Measurements from ENCODE around the gene TENT5C. TPM values are rescaled to one million over a fixed set of nuclear protein-coding genes. Genes with fewer than 3 reads are reported as not detected.

TENT5C gene
- polyA plus RNA-seq, 3 donors = 2.4 to 5.2 (median 2.7) TPM

DNA sequence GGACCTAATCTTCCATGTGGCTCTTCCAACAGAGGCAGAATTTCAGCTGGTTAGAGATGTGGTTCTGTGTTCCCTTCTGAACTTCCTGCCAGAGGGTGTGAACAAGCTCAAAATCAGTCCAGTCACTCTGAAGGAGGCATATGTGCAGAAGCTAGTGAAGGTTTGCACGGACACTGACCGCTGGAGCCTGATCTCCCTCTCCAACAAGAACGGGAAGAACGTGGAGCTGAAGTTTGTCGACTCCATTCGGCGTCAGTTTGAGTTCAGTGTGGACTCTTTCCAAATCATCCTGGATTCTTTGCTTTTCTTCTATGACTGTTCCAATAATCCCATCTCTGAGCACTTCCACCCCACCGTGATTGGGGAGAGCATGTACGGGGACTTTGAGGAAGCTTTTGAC lies 17.3 kb downstream of the TENT5C start:
- DNase-seq (ENCODE audit: extremely low read depth in 1 of 11, low read depth in 9 of 11, low spot score in 4 of 11) = no peak

DNA sequence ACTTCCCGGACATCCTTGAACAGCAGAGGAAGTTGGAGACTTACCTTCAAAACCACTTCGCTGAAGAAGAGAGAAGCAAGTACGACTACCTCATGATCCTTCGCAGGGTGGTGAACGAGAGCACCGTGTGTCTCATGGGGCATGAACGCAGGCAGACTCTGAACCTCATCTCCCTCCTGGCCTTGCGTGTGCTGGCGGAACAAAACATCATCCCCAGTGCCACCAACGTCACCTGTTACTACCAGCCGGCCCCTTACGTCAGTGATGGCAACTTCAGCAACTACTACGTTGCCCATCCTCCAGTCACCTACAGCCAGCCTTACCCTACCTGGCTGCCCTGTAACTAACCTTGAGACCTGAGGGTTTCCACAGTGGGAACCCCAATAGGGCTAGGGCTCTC lies 17.9 kb downstream of the TENT5C start:
- no peak for DNase-seq (ENCODE audit: extremely low read depth in 1 of 11, low read depth in 9 of 11, low spot score in 4 of 11)

GRCh38 chr1:117627546-117628130 lies 21.8 kb downstream of the TENT5C start:
- no peak for DNase-seq (ENCODE audit: extremely low read depth in 1 of 11, low read depth in 9 of 11, low spot score in 4 of 11)

DNA sequence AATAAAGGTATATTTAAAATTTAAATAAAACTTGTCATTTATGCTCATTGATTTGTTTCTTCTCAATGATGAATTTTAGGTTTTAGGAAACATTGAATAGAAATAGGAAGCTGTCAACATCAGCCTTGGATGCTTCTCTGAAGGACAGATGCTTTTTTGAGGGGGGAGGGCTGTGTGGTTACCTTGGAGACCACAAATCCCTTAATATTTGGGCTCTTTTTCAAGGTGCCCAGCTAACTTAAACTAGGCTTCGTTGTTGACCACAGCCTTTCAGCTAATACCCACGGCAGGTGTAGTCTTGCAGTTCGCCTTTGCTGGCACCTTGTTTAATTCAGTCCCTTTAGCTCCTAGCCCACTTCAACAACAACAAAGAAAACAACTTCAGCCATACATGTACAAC lies 22.5 kb downstream of the TENT5C start:
- no peak for DNase-seq (ENCODE audit: extremely low read depth in 1 of 11, low read depth in 9 of 11, low spot score in 4 of 11)

GRCh38 chr1:117629625-117630422 lies 24.0 kb downstream of the TENT5C start:
- no peak for DNase-seq (ENCODE audit: extremely low read depth in 1 of 11, low read depth in 9 of 11, low spot score in 4 of 11)

DNA sequence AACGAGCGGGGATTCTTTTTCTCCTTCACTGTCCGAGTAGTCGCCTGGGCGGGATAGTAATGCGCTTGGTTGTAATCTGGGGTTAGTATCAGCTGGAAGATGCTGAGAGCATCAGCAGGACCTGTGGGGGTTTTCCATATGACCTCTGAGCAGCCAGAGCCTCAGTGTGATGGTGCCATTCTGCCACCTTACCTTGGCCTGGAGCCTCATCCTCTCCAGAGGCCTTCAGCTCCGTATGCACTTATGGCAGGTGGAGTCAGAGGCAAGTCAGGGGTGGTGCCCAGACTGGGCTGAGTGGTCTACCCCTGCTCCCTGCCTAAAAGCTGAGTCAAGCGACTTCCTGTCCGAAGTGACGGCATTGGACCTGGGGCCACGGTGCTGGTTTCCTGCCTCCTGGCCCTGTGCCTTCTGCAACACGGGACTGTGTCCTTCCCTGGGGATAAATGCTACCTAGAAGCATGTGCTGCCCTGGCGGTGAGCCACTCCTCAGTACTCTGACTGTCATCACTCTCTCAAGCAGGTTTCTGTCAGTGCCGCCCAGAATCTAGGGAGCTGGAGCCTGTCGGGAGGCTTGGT lies 24.7 kb downstream of the TENT5C start:
- no peak for DNase-seq (ENCODE audit: extremely low read depth in 1 of 11, low read depth in 9 of 11, low spot score in 4 of 11)

DNA sequence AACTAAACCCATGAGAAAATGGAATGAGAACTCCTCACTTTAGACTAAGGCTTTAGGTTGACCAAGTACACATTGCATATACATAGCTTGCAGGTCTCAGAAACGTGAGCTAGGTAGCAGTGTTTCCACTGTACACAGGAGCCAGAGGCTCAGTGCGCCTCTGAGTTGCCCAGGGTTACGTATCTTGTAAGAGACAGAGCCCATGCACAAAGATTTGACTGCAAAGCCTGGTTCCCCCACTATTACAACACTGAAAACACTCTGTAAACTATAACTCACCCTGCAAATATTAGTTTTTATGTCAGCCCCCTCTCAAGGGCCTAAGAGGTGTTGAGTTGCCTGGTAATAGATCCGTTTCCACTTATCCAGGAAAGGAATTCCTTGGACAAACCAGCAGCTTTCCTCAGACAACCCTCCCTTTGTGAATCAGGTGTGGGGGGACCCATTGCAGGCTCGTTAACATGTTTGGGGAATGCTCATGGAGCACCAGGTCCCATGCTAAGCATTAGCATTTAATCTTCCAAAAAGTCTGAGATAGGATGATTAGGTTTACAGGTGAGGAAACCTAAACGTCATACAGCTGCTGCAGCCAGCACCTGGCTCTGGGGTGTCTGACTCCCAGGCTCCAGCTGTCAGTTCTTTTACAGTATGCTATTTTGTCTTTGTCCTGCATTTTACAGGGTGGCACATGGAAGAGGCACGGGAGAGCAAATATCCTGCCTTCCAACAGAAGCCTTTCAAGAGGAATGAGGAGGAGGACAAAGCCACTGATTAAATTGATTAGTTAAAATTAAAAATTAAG lies 25.7 kb downstream of the TENT5C start:
- no peak for DNase-seq (ENCODE audit: extremely low read depth in 1 of 11, low read depth in 9 of 11, low spot score in 4 of 11)

DNA sequence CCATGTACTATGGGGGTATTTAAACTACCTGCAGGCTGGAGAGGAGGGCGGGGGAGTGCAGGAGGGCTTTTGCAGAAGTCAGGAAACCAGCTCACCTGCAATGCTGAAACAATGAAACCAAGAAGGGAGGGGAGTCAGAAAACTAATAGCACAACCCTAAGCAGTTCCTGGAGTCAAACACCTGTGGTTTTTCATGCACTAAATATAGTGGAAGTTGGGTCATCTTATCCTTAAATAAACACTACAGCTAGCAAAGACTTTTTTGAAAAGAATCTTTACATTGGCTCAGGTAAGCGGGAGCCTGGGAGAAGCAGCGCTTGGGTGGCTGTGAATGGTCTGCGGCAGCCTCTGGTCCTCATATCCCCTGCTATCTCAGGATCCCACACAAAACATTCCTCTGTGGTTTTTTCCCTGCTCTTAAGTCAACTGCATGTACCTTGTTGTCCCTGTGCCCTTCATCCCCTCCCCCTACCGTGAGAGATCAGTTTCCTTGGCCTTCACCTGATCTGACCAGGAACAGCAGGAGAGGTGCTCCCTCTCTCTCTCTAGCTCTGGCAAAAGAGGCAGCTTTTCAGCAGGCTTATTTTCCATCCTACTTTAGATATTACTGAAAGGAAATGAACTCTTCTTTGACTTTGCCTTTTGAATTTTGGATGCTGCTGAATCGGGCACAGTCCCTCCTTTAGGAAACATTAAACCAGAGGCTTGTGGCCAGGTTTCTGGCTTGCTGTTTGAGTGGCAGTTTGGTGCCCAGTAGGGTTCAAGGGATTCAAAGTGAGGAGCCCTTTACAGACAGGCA lies 26.6 kb downstream of the TENT5C start:
- no peak for DNase-seq (ENCODE audit: extremely low read depth in 1 of 11, low read depth in 9 of 11, low spot score in 4 of 11)

GRCh38 chr1:117633068-117633345 lies 27.2 kb downstream of the TENT5C start:
- DNase-seq (ENCODE audit: extremely low read depth in 1 of 11, low read depth in 9 of 11, low spot score in 4 of 11) = no peak

DNA sequence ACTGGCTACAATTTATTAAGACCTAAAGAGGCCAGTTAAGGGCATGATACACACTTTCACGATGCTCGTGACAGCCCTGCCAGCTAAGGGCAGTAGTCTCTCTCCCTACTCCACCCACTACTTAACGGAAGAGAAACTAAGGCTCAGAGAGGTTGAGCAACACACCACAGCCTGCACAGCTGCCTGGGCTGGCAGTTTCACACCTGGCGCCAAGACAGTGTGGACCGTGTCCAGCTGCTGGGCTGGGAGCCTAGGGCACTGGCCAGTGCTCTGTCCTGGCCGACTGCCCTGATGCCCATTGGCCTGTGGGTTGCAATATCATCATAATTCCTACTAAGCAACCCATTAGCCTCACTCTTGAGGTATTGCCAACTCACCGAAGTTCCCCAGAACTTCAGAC lies 27.6 kb downstream of the TENT5C start:
- DNase-seq (ENCODE audit: extremely low read depth in 1 of 11, low read depth in 9 of 11, low spot score in 4 of 11) = no peak

DNA sequence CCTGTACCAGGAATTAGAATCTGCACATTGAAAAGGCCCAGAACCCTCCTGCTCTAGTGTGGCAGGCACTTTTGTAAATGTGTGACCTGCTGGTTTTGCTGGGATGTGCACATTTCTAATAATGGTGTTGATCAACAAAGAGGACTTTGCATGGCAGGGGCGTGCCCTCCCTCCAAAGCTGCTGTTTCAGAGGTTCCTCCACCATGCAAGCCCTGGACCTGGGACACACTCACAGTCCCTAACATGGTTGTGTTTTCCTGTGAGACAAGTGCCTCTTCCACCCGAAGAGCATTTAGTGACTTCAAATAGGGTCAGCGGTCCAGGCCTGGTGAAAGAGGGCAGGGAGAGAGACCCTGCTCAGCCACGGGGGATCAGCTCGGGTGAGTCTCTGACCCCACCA lies 28.1 kb downstream of the TENT5C start:
- no peak for DNase-seq (ENCODE audit: extremely low read depth in 1 of 11, low read depth in 9 of 11, low spot score in 4 of 11)

DNA sequence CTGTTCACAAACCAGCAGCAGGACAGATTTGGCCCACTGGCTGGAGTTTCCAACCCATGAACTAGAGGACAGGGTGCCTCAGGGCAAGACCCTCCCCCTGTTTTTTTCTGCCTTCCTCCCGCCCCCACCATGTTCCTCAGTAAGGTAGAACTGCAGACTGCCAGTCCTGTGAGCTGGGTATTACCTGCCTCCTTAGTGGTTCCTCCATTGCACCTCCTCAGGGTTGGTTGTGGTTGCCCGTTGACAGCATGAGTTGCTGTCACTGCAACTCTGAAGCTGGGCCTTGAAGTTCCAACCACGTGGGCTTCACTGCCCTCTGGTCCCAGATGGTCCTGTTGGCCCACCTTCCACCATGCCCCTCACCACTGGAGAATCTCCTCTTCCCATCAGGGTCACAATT lies 28.8 kb downstream of the TENT5C start:
- no peak for DNase-seq (ENCODE audit: extremely low read depth in 1 of 11, low read depth in 9 of 11, low spot score in 4 of 11)

DNA sequence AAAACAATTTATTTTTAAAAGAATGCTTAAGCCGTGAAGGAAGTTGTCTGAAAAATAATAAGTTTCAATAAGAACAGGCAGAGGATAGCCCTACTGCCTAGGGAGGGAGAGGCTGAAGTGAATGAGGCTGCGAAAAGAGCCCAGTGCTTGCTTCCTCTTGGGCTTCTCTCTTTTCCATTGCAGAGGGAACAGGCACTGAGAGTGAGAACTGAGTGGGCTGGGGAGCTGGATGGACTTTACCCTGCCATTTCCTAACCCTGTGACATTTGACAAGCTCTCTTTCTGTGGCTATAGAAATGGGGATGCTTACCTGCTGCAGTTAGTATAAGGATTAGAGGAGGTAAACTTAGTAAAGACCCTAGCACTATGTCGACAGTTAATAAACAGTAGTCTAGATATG lies 30.0 kb downstream of the TENT5C start:
- no peak for DNase-seq (ENCODE audit: extremely low read depth in 1 of 11, low read depth in 9 of 11, low spot score in 4 of 11)

DNA sequence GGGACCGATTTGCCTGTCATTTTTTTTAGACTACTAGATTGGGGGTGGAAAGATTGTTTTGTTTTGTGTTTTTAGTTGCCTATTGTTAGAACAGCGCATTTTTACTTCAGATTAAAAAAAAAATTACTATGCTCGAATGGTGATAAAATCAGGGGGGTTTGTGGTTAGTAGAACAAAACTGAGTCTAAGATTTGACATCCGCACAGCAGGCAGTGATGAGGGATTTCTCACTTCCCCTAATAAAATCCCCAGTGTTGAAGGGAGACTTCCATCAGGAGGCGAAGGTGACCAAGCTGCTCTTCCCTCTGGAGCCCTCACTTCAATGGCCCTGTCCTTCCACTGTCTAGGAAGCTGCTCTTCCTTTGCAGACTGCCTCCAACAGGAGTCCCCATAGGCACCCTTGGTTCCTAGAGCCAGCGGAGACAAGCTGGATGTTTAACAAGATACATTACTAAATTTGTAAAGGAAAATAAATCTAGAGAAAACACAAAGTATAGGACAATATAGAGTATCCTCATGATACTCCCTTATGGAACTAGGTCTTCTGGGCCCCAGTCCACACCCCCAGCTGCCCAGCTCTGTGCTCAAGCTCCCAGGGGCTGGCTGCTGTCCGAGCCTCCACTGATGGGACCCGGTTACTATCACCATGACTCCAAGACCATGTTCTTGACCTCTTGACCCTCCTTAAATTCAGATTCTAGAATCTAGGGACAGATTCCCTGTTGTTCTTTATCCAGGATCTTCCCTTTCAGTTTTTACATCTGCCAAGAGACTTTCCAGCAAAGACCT lies 31.0 kb downstream of the TENT5C start:
- DNase-seq (ENCODE audit: extremely low read depth in 1 of 11, low read depth in 9 of 11, low spot score in 4 of 11) = no peak

GRCh38 chr1:117638141-117638540 lies 32.3 kb downstream of the TENT5C start:
- DNase-seq (ENCODE audit: extremely low read depth in 1 of 11, low read depth in 9 of 11, low spot score in 4 of 11) = no peak

DNA sequence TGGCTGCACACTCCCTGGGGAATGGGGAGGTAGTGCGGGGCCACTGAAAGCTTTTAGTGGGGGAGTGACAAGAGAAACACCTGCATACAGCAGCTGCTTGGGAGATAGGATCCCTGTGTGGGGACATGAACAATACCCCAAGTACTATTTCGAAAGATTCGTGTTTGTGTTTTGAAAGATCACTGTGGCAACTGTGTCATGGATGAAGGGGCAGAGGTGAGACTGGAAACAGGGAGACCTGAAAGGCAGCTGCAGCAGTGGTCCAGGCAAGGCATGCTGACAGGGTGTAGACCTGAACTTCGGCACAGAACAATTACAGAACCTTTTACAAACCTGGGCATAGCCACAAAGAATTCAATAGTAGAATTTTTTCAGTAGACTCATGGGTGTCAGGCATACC lies 32.9 kb downstream of the TENT5C start:
- no peak for DNase-seq (ENCODE audit: extremely low read depth in 1 of 11, low read depth in 9 of 11, low spot score in 4 of 11)

DNA sequence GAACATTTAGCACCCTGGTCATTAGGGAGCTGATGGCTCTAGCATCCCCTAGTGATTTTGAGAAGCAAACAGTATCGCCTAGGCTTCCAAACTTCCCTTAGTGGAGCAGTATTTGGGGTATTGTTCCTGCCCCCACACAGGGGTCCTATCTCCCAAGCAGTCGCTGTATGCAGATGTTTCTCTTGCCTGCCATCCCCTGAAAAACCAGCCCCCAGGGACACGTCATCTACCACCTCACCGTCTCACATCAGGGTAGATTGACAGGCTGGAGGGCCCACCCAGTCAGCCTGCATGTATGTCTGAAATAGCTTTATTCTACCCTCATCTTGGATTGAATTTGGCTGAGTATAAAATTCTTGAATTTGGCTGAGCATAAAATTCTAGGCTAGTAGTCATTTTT lies 33.9 kb downstream of the TENT5C start:
- no peak for DNase-seq (ENCODE audit: extremely low read depth in 1 of 11, low read depth in 9 of 11, low spot score in 4 of 11)

DNA sequence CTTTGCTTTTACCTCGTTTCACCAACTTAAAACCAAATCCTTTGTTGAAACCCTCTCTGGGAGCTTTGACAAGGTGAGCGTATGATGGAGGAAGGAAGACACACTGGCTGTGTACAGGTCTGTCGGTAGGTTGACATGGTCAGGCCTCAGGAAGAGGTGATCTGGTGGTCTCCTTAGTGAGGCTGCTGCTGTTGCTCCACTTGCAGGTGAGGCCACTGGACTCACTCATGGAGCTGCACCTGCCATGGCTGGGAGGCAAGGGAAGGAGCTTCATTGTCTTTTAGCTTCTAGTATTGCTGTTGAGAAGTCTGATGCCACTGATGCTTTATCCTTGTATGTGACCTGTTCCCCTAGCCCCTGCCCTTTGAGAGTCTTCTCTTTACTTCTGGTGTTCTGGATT lies 35.7 kb downstream of the TENT5C start:
- DNase-seq (ENCODE audit: extremely low read depth in 1 of 11, low read depth in 9 of 11, low spot score in 4 of 11) = no peak

DNA sequence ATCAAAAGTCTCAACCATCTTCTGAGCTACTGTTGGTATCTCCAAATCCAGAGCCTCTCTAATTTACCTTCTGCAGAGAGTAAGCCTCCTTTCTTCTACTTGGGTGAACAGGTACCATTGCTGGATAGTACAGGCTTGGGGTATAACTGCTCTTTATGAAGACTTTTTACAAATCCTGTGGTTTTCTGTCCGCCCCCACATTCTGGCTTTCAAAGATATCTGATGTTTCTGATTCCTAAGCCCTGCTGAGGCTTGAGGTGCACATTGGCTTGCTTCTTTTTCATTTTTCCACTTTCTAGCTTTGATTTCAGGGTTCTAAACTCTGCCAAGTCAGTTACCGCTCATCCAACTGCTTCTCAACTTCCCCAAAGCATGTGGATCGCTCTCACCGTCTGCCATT lies 37.1 kb downstream of the TENT5C start:
- DNase-seq (ENCODE audit: extremely low read depth in 1 of 11, low read depth in 9 of 11, low spot score in 4 of 11) = no peak
